ENCODE measurements around the gene ELL.
A peak's percentile ranks its signal among the peaks of the same experiment; 100 is the strongest.

Gene ELL

GRCh38 chr19:18487576-18488402 is 34.1 kb downstream of the ELL start:
- DNase-seq: no peak

GRCh38 chr19:18486746-18487145 is 35.1 kb downstream of the ELL start:
- no peak for DNase-seq

GRCh38 chr19:18484992-18485391 is 36.9 kb downstream of the ELL start:
- DNase-seq: no peak

DNA sequence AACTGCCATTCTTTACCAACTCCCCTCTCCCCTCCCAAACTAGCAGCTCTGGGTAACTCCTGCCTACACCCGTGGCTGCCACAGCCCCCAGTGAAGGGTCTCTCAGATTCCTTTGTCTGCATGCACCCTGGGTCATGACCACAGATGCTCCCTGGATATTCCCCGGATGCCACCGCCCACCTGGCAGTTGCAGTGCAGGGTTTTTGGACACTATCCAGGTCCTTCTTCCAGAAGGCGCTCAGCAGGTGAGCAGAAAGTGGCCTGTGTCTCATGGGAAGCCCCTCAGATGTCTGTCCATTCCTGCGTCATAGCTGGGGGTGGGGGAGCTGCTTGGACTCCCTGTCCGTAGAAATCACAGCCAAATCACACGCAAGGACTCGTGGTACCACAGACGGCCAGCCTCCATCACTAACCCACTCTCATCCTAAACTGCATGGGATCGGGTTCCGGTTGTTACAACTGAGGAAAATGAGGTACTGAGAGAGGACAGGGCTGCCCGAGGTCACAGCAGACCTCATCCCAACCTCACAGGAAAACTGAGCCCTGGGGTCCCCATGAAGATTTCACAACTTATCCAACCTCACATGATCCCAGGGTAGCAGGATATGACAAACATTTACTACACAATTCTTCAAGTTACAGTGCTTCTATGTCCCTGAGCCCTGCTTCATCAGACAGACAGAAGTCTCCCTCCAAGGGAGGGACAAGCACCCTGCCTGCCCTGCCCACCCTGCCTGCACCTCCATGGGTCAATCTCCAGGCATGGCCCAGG is 38.6 kb downstream of the ELL start:
- peak; percentile 35 for DNase-seq

DNA sequence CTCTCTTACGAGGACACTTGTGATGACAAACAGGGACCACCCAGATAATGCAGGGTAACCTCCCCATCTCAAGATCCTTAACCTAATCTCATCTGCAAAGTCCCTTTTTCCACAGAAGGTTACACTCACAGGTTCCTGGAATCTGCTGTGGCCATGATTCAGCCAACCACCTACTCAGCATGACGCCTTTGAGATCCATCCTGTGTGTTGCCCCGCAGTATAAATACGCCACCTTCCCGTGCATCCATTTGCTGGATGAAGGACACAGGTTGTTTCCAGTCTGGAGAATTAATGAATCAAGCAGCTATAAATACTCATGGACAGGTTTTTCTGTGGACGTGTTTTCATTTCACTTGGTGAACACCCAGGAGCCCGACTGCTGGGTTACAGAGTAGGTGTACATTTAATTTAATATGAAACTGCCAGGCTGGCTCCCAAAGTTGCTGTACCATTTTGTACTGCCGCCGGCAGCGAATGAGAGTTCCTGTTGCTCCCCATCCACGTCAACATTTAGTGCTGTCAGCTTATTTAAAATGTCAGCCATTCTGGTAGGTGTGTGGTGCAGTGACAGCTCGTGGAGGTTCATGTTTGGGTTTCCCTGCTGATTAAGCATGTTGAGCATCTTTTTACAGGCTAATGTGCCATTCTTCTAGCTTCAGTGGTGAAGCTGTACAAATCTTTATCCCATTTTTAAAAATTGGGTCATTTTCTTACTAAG is 40.2 kb downstream of the ELL start:
- no peak for DNase-seq

- no peak for DNase-seq
Observed at GRCh38 chr19:18480006-18480691, 41.7 kb downstream of the ELL start.

DNA sequence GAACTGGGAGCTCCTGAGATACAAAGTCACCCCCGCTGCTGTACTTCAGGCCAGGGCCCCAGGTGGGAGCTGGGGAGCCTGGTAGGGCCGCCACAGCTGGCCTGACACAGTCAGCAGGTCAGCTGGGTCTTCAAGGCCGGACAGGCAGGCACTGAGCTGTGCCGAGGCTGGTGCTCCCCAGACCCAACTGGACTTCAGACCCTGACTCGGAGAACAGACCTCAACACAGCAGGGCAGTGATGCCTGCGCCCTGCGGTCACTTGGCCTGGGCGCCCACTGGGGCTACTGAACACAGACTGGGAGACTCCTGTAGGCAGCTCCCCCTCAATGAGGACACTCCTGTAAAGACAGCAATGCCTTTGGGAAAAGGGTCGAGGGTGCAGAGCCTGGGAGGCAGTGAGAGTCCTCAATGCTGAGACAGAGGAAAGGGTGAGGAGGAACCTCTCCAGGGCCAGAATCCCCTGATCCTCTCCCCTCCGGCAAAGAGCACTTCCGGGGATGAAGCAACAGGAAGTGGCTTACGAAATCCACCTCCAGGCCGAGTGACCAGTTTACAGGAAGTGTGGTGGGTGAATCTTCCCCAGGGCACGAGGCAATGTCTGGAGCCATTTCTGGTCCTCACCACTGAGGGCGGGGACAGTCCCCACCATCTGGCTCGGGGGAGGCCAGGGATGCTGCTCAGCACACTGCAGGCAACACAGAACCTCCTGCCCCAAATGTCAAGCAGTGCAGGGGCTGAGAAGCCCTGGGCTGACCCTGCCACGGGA is 43.1 kb downstream of the ELL start:
- DNase-seq: peak; percentile 99

DNA sequence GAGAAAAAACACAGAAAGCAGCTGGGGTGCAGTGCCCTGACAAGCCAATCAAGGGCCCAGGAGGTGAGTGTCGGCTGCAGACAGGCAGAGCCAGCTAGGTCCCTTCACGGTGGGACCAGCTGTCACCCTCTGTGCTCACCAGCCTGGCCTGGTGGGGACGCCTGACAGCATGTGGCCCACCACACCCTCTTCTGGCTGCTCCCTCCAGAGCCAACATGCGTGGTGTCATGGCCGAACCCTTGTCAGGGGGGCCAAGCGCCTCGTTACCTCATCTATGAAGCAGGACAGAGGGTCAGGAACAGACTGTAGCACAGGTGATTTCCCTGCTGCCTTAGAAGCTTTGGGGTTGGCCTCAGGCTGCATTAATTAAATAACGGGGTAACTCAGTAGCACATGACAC is 43.9 kb downstream of the ELL start:
- no peak for DNase-seq

DNA sequence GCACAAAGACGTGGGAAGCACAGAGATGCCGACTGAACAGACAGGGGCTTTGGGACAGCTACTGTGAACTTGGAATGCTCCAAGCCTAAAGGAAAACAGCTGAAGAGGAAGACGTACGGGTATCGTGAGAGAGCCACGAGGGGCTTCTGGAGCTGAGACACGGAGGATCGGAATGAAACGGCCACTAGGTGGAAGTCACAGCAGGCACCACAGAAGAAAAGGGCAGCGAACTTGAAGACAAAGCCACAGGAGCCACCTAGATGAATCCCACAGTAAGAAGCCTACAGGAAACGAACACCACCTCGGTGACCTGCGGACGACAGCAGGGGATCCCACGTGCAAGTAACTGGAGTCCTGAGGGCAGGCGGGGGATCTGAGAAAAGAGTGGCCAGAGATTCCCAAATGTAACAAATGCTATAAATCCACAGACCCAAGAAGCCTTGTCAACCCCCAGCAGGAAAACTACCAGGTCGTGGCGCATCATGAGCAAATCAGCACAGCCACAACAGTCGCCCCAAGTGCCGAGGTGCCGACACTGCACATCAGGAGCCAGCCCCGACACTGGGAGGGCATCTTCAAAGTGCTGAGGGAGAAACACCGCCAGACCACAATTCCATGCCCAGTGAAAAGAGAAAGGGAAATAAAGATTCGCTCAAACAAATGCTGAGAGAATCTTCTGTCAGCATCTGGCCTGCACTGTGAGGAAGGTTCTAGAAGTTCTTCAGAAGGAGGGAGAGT is 44.7 kb downstream of the ELL start:
- peak; percentile 54 for DNase-seq

GRCh38 chr19:18476507-18477041 is 45.3 kb downstream of the ELL start:
- no peak for DNase-seq

DNA sequence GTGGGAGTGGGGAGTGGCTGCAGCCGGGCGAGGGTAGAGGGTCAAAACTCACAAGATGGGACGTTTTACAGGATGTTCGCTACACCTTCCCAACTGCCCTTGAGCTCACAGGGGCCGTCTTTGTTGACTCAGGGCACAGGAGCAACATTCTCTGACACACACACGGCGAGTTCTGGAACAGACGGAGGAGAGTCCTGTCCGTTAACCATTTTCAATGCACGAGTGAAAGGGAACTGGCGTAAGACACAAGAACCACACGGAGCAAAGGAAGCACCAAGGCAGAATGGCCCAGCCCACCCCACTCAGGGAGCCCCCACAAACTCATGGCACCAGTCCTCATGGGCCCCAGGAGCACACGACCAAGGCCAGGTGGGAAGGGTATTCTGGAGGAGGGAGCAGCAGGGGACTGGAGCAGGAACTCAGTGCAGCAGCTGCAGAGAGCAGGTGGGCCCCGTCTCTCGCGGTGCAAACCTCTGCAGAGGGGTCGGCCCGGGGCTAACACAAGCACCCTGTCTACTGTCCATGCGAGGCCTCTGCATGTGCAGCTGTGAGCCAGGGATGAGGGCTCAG is 46.0 kb downstream of the ELL start:
- no peak for DNase-seq

GRCh38 chr19:18475004-18475453 is 46.8 kb downstream of the ELL start:
- no peak for DNase-seq

GRCh38 chr19:18474366-18474887 is 47.4 kb downstream of the ELL start:
- DNase-seq: no peak

DNA sequence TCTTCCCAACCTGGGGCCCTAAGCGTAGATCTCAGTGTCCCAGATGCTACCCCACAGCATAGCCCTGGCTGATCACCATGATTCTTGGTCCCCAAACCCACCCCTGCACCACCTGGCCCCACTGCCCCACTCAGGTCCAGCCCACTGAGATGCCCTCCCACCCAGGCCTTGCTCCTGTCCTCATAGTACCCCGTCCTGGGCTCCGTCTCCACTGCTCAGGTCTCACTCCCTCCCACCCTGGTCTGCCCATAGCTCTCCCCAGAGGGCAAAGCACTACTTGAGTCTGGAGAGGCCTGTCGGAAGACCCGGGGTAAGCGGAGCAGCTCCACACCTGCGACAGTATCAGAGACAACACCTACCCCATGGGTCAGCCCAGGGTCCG is 48.2 kb downstream of the ELL start:
- no peak for DNase-seq

GRCh38 chr19:18473003-18473705 is 48.7 kb downstream of the ELL start:
- DNase-seq: no peak

- no peak for DNase-seq
Observed at GRCh38 chr19:18470787-18471186, 51.1 kb downstream of the ELL start.

- peak; percentile 33 for DNase-seq
Observed at GRCh38 chr19:18469069-18469846, 52.6 kb downstream of the ELL start.

- DNase-seq: no peak
Observed at GRCh38 chr19:18468517-18468916, 53.4 kb downstream of the ELL start.

GRCh38 chr19:18467978-18468377 is 53.9 kb downstream of the ELL start:
- DNase-seq: no peak
